ENCODE measurements around the gene ZDHHC3.

Gene ZDHHC3, protein sequence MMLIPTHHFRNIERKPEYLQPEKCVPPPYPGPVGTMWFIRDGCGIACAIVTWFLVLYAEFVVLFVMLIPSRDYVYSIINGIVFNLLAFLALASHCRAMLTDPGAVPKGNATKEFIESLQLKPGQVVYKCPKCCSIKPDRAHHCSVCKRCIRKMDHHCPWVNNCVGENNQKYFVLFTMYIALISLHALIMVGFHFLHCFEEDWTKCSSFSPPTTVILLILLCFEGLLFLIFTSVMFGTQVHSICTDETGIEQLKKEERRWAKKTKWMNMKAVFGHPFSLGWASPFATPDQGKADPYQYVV

GRCh38 chr3:44976002-44976815, at the start of gene ZDHHC3, which contains the start of gene EXOSC7:
ZDHHC3 (minus strand) TSS chr3:44976174; CDS start chr3:44959436, 16,738 bp downstream.
EXOSC7 (plus strand) TSS chr3:44976244; CDS start chr3:44976278, 34 bp downstream.
- peak; percentile 82 to 85 for DNase-seq

DNA sequence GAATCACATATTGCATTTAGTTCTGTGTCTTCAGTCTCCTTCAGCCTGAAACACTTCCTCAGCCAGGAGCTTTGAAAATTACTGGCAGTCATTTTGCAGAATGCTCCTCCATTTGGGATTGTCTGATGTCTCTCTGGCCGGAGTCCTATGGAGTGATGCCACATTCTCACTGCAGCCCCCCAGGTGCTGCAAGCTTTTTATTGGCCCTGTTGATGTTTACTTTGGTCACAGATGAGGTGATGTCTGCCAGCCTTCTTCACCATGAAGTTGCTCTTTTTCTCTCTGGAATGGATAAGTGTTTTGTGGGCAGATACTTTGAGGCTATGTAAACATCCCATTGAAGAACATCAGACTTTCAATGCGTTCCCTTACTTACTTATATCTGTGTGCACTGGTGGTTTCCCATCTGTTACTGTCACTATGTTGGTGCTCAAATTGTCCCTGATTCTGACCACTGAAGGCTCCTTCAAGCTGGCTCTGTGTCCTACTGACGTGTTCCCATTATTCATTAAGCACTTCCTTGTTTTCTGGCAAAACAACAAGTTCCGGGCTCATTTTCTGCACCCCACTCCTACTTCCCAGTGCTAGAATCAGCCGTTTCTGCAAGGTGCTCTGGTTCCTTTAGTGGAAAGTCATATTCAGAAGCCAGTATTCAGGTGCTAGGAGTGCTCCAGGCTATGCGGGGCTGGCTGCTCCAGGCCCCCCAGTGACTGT, 48.7 kb upstream of the ZDHHC3 start:
- DNase-seq, result no peak

DNA sequence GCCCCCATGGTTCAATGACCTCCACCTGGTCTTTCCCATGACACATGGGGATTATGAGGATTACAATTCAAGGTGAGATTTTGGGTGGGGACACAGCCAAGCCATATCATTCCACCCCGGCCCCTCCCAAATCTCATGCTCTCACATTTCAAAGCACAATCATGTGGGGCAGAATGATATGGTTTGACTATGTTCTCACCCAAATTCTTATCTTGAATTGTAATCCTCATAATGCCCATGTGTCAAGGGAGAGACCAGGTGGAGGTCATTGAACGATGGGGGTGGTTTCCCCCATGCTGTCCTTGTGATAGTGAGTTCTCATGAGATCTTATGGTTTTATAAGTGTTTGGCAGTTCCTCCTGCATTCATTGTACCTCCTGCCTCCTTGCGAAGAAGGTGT, 47.7 kb upstream of the ZDHHC3 start:
- no peak for DNase-seq

- DNase-seq, result no peak
Observed at GRCh38 chr3:45021524-45022297, 45.7 kb upstream of the ZDHHC3 start.

DNA sequence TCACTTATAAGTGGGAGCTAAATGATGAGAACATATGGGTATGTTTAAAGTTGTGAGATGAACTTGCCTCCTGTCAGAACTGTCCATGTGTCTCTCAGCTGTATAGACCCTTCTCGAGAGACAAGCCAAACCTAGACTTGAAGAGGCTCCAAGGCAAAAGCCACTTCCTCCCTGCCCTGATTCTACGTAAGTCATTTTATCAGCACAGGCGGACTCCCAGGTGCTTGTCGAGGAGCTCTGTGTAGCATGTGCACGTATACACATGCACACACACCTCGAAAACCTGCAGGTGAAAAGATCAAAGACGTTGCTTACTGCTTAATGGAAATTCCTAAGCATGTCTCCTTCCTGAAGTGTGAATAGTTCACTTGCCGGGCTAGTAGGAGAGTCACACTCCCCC, 44.6 kb upstream of the ZDHHC3 start:
- DNase-seq, result no peak

GRCh38 chr3:45017821-45018220, 41.8 kb upstream of the ZDHHC3 start:
- no peak for DNase-seq

DNA sequence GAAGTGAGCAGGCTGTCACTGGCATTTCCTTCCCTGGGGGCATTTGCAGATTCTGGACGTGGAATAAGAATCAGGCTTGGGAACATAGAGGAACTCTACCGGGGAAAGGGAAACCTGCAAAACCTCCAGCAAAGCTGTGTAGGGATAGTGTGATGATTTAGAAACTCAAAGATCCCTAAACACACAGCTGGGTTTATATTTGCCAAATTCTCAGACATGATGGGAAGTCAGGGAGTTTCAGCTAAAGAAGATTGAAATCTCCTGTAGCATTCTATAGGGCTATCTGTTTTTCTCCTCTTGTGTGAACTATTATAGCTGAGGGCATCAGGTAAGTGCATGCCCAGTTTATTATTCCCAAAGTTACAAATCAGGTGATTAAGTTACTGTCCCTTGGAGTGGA, 40.9 kb upstream of the ZDHHC3 start:
- DNase-seq, result no peak

- DNase-seq, result no peak
Observed at GRCh38 chr3:45012577-45012976, 36.6 kb upstream of the ZDHHC3 start.

- no peak for DNase-seq
Observed at GRCh38 chr3:45011756-45012508, 36.0 kb upstream of the ZDHHC3 start.

GRCh38 chr3:45010811-45011333, 34.9 kb upstream of the ZDHHC3 start:
- DNase-seq, result no peak

DNA sequence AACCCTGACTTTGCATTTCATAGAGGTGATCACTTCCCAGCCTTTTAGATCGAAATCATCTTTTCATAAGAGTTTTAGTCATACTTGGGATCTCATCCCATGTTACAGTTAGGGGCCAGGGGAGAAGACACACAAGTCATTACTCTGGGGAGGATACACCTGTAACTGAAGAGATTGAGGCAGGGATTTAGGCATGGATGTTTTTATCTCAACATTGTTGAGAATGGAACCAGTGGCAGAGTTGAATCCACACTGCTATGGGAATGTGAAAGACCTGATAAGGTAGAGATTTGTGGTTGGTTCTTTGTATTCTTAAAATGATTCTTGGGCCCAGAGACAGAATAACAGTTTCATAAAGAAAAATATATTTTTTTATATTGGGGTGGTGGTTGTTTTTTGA, 33.9 kb upstream of the ZDHHC3 start:
- no peak for DNase-seq

DNA sequence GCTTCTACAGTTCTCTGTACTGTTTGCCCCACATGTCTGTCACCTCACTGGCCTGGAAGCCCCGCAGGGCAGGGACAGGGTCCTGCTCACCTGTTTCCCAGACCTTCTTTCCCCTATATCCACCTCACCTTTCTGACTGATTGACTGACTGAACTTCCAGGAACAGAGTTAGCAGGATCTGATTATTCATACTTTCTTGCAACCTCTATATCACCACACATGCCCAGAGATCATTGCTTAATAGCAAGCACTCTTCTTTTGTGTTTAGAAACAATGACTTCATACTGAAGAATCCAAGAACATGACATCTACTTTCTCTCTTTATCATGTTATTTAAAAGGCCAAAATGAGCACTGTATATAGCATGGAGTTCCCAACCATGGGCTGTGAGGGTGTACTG, 32.1 kb upstream of the ZDHHC3 start:
- no peak for DNase-seq

GRCh38 chr3:45007091-45007490, 31.1 kb upstream of the ZDHHC3 start:
- DNase-seq, result no peak

DNA sequence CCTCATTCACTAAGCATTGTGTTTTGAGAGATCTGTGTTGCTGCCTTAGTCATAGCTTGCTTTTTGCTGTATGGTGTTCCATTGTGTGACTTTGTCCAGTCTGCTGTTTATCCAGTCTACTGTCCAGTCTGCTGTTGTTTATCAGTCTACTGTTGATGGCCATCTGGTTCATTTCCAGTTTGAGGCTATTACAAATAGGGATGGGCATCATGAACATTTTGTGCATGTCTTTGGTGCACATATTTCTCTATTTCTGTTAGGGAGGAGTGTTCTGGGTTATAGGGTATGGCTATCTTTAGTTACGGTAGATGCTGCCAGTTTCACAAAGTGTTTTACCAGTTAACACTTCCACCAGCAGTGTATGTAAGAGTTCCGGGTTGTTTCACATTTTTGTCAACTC, 27.9 kb upstream of the ZDHHC3 start:
- no peak for DNase-seq

GRCh38 chr3:45003406-45003805, 27.4 kb upstream of the ZDHHC3 start:
- DNase-seq, result no peak

DNA sequence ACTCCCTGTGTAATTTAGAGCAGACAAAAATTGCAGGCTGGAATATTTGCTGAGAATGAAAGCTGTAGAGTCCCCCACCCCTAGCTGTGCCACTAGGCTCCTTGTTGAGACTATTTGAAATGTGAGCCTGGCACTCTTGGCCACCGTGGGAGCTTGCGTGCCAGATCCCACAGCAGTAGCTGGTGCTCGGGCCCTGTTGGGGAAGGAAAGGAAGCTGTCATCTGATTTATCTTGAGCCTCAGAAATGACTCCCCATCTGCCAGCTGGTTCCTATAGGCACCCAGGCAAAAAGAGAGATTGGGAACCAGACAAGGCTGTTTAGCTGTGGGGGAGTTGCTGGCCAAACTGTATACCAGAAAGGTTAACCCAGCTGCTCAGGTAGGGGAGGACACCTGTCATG, 26.7 kb upstream of the ZDHHC3 start:
- DNase-seq, result no peak

- DNase-seq, result no peak
Observed at GRCh38 chr3:45002139-45002660, 26.2 kb upstream of the ZDHHC3 start.

DNA sequence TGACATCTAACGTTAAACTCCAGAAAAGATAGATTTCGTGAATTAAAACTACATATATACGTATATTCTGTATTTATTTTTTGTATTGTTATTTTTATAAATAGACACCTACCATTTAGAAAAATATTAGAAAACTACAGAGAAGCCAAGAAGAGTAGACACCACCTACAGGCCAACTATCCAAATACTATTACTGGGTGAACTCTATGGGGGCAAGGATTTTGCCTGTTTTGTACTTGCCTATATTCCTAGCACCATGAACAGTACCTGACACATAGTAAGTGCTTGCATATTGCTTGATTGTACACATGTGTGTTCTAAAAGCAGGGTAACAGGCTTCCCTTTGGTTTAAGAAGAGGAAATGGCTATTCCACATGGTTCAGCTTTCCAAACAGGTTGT, 25.8 kb upstream of the ZDHHC3 start:
- DNase-seq, result no peak

DNA sequence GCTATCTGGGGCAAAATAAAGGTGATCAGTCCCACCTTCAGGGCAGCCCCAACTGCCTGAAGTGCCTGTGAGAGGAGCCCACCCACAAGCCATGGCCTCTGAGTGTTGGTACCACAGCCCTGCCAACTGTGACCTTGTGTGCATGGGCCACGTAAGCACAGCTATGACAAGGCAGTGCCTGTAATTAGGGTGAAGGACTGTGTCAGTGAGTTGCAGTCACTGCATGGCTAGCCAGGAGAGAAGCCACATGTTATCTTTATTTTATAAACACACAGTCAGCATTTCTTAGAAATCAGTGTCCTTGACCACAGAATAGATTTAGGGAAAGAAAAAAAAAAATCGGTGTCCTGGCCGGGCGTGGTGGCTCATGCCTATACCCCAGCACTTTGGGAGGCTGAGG, 24.8 kb upstream of the ZDHHC3 start:
- DNase-seq, result no peak

- no peak for DNase-seq
Observed at GRCh38 chr3:44999782-45000181, 23.8 kb upstream of the ZDHHC3 start.

DNA sequence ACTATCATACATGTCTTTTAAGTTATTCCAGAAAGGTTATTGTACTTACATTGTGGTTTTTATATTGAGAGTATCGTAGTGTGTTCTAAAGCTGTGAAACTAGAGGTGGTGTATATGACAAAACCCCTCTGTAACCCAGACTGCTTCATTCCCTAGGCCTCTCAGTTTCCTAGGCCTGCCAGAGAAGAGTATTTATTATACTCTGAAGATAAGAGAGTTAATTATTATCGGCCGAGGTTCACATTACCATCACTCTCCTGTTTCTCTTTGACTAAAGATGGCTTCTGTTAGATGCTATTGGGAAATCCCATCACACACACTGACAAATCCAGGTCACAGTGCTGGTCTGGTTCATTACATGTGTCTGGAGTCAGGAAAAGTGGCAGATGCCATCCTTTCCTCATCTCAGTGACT, 20.6 kb upstream of the ZDHHC3 start:
- no peak for DNase-seq

Measured in activated CD4-positive, alpha-beta T cell treated with anti-CD3 and anti-CD28 coated beads, Interleukin-2, amount 50 U/mL, for 48 hours (primary cell).